HepG2 (cell line): ENCODE measurements around the gene E2F3. TPM values are rescaled to one million over a fixed set of nuclear protein-coding genes. Genes with fewer than 3 reads are reported as not detected.

Source experiments
- ARNTL ChIP-seq: sonication (generic); formaldehyde crosslinking; IDR thresholded peaks from 2 replicates; pipeline ENCODE4 v1.4.0; 2020; ENCODE audit warnings: mild to moderate bottlenecking, missing genetic modification reagents
- CAMTA2 ChIP-seq: sonication (generic); formaldehyde crosslinking; IDR thresholded peaks from 2 replicates; pipeline ENCODE4 v1.4.0; 2020; ENCODE audit warnings: mild to moderate bottlenecking, missing genetic modification reagents, borderline replicate concordance
- CBX1 ChIP-seq: IDR thresholded peaks from one replicate; pipeline ENCODE4 v1.6.1; 2016; ENCODE audit warnings: antibody characterized with exemption, low read depth
- CC2D1A ChIP-seq: sonication (generic); formaldehyde crosslinking; IDR thresholded peaks from 2 replicates; pipeline ENCODE4 v1.8.1; 2023; ENCODE audit warnings: mild to moderate bottlenecking, missing genetic modification reagents
- HOXD1 ChIP-seq: sonication (generic); formaldehyde crosslinking; IDR thresholded peaks from 2 replicates; pipeline ENCODE4 v1.5.0; 2020; ENCODE audit warnings: missing genetic modification reagents
- IKZF4 ChIP-seq: sonication (generic); formaldehyde crosslinking; IDR thresholded peaks from 2 replicates; pipeline ENCODE4 v1.5.1; 2020; ENCODE audit warnings: borderline replicate concordance, mild to moderate bottlenecking, low read depth, missing genetic modification reagents; ENCODE audit errors: not compliant biosample characterization
- JDP2 ChIP-seq: sonication (generic); formaldehyde crosslinking; IDR thresholded peaks from 2 replicates; pipeline ENCODE4 v1.8.1; 2022; ENCODE audit warnings: missing genetic modification reagents, borderline replicate concordance
- MAX ChIP-seq: IDR thresholded peaks from 2 replicates; pipeline ENCODE4 v1.6.1; 2012; ENCODE audit warnings: inconsistent platforms
- MYPOP ChIP-seq: sonication (generic); formaldehyde crosslinking; IDR thresholded peaks from 2 replicates; pipeline ENCODE4 v1.8.1; 2023; ENCODE audit warnings: mild to moderate bottlenecking, moderate library complexity, missing genetic modification reagents
- NCOA5 ChIP-seq: sonication (generic); formaldehyde crosslinking; IDR thresholded peaks from 2 replicates; pipeline ENCODE4 v1.4.0; 2020; ENCODE audit warnings: missing genetic modification reagents
- PLSCR1 ChIP-seq: sonication (generic); formaldehyde crosslinking; IDR thresholded peaks from 2 replicates; pipeline ENCODE4 v1.5.0; 2020; ENCODE audit warnings: missing genetic modification reagents, mild to moderate bottlenecking, borderline replicate concordance
- POLR2AphosphoS5 ChIP-seq: IDR thresholded peaks from 2 replicates; pipeline ENCODE4 v1.6.1; 2012; ENCODE audit warnings: low read depth, low read length
- TEF ChIP-seq: sonication (generic); formaldehyde crosslinking; IDR thresholded peaks from 2 replicates; pipeline ENCODE4 v1.5.0; 2020; ENCODE audit warnings: missing genetic modification reagents
- THYN1 ChIP-seq: sonication (generic); formaldehyde crosslinking; IDR thresholded peaks from 2 replicates; pipeline ENCODE4 v1.8.1; 2023; ENCODE audit warnings: low read depth, mild to moderate bottlenecking, moderate library complexity, missing genetic modification reagents, borderline replicate concordance
- TIGD3 ChIP-seq: sonication (generic); formaldehyde crosslinking; IDR thresholded peaks from 2 replicates; pipeline ENCODE4 v1.5.1; 2020; ENCODE audit warnings: mild to moderate bottlenecking, missing genetic modification reagents, borderline replicate concordance
- ZBTB38 ChIP-seq: sonication (generic); formaldehyde crosslinking; IDR thresholded peaks from 2 replicates; pipeline ENCODE4 v1.5.1; 2020; ENCODE audit warnings: mild to moderate bottlenecking, missing genetic modification reagents
- ZBTB46 ChIP-seq: sonication (generic); formaldehyde crosslinking; IDR thresholded peaks from 2 replicates; pipeline ENCODE4 v1.4.0; 2020; ENCODE audit warnings: mild to moderate bottlenecking, missing genetic modification reagents, borderline replicate concordance
- ZNF143 ChIP-seq: sonication (generic); formaldehyde crosslinking; IDR thresholded peaks from 2 replicates; pipeline ENCODE4 v1.4.0; 2020; ENCODE audit warnings: missing genetic modification reagents
- ZNF17 ChIP-seq: sonication (generic); formaldehyde crosslinking; IDR thresholded peaks from 2 replicates; pipeline ENCODE4 v1.5.0; 2020; ENCODE audit warnings: mild to moderate bottlenecking, missing genetic modification reagents
- ZNF703 ChIP-seq: sonication (generic); formaldehyde crosslinking; IDR thresholded peaks from 2 replicates; pipeline ENCODE4 v1.5.1; 2020; ENCODE audit warnings: missing genetic modification reagents, mild to moderate bottlenecking, moderate library complexity, borderline replicate concordance
- ZNF83 ChIP-seq: sonication (generic); formaldehyde crosslinking; IDR thresholded peaks from 2 replicates; pipeline ENCODE4 v1.4.0; 2020; ENCODE audit warnings: missing genetic modification reagents, mild to moderate bottlenecking, borderline replicate concordance
- polyA plus RNA-seq, 8 experiments: library from polyadenylated mRNA; depleted of rRNA in 3 of 8; stranded (reverse) in 7 of 8; unstranded in 1 of 8; fragments of >200 nt; fragmentation: Illumina TruSeq in 4 of 8; extraction: Trizol in 4 of 8; gene quantifications; 2 replicates each; pipeline versions ENCODE4 v1.2.1 to v1.2.3, GENCODE V29; 2011 to 2016; ENCODE audit warnings: low read depth in 4 of 8, missing spikeins in 1 of 8, mixed read lengths in 1 of 8; ENCODE audit not compliant: insufficient read depth in 1 of 8
- total RNA-seq, 5 experiments: library from RNA; depleted of rRNA; stranded (reverse); fragments of >200 nt; fragmentation: Illumina TruSeq; extraction: Trizol; gene quantifications; 2 replicates each; pipeline ENCODE4 v1.2.3, GENCODE V29; 2016; ENCODE audit warnings: low read depth in 1 of 5

Gene E2F3
- total and polyA plus RNA-seq, 2 of the 13 experiments (the other 11 are each of a cell fraction or from before 2014, with no cell fraction given) = 8.5 to 12.7 TPM

- TF ChIP-seq JDP2 (CRISPR knock-in tag) (no peak), HOXD1 (CRISPR knock-in tag) (peak; percentile 90; the same call in 1 of the 2 replicates), ARNTL (CRISPR knock-in tag) (peak; percentile 55; the same call in 1 of the 2 replicates), CAMTA2 (0 out of 2 replicates have a peak, but pooled peaks have one; percentile 85), ZBTB38 (CRISPR knock-in tag) (no peak; the same call in none of the 2 replicates), CC2D1A (no peak), ZNF143 (peak; percentile 60), MAX (peak; percentile 90), ZNF703 (CRISPR knock-in tag) (0 out of 2 replicates have a peak, but pooled peaks have one; percentile 59), NCOA5 (CRISPR knock-in tag) (no peak), ZNF83 (no peak), ZBTB46 (CRISPR knock-in tag) (no peak), ZNF17 (CRISPR knock-in tag) (peak; percentile 29; the same call in 1 of the 2 replicates), POLR2AphosphoS5 (peak; percentile 80), TIGD3 (CRISPR knock-in tag) (no peak), IKZF4 (CRISPR knock-in tag) (peak; percentile 35), CBX1 (no peak), MYPOP (CRISPR knock-in tag) (peak; percentile 97), PLSCR1 (no peak), THYN1 (CRISPR knock-in tag) (0 out of 2 replicates have a peak, but pooled peaks have one; percentile 69), TEF (CRISPR knock-in tag) (peak; percentile 68)
Observed at GRCh38 chr6:20401205-20402091, at the start of gene E2F3 (continued).
